Body of pancreas (tissue), 4 donors: ENCODE results near the gene HOXD12. TPM values are rescaled to one million over a fixed set of nuclear protein-coding genes. Genes with fewer than 3 reads are reported as not detected.

Source experiments
- ATAC-seq: fragments of 150-250 bp; one replicate; pipeline ENCODE4 v1.9.1; 2016
- DNase-seq, 4 donors: peaks; one replicate each; pipeline ENCODE4 v3.0.0-alpha.2; 2019
- H3K27ac ChIP-seq, 4 donors: fragments of 200-600 bp; sonication (generic); 1 replicate in 3 of 4; 2 replicates in 1 of 4; pipeline versions ENCODE4 v1.5.1 to v1.6.1; 2016 to 2019; ENCODE audit warnings: mild to moderate bottlenecking in 1 of 4, mixed read lengths in 1 of 4, moderate library complexity in 1 of 4
- H3K27me3 ChIP-seq, 2 donors: fragments of 200-600 bp; sonication (generic); one replicate each; pipeline ENCODE4 v1.6.0; 2016; ENCODE audit warnings: mild to moderate bottlenecking in 1 of 2
- H3K36me3 ChIP-seq, 2 donors: fragments of 200-600 bp; sonication (generic); replicated peaks in 1 of 2; 2 replicates each; pipeline ENCODE4 v1.5.1; 2016; ENCODE audit warnings: low read depth in 2 of 2; ENCODE audit not compliant: insufficient read depth in 1 of 2
- H3K4me1 ChIP-seq: fragments of 200-600 bp; sonication (generic); one replicate; pipeline ENCODE4 v1.6.0; 2016
- H3K4me3 ChIP-seq, 2 donors: fragments of 200-600 bp; sonication (generic); 1 replicate in 1 of 2; 2 replicates in 1 of 2; pipeline ENCODE4 v1.5.1; 2016 to 2019
- H3K9me3 ChIP-seq, 3 donors: fragments of 200-600 bp; sonication (generic); 1 replicate in 2 of 3; 2 replicates in 1 of 3; pipeline ENCODE4 v1.5.1; 2016
- CTCF ChIP-seq, 7 experiments: fragments of 450-650 bp in 4 of 7; fragments of 200-600 bp in 3 of 7; sonication (generic) in 3 of 7; IDR thresholded peaks; one replicate each; pipeline ENCODE4 v1.5.1; 2016 to 2019; ENCODE audit warnings: antibody characterized with exemption in 7 of 7
- POLR2A ChIP-seq, 3 donors: fragments of 450-650 bp; IDR thresholded peaks; one replicate each; pipeline ENCODE4 v1.6.1; 2016; ENCODE audit warnings: antibody characterized with exemption in 3 of 3, mild to moderate bottlenecking in 2 of 3
- WGBS, 2 donors: methylation state at CpG; one replicate each; pipeline ENCODE4 v1.1.5; 2017; 5-methylcytosine and 5-hydroxymethylcytosine counted together
- intact Hi-C: fragments of 100-400 bp; cut with DNase I; formaldehyde crosslinking; loops from one replicate; pipeline ENCODE4 v1.15.1; 2023
- total RNA-seq, 2 donors: library from RNA; depleted of rRNA; stranded (reverse); fragments of >200 nt; gene quantifications; one replicate each; pipeline ENCODE4 v1.1.0, GENCODE V29; 2016

Gene HOXD12
- total RNA-seq, 2 donors from 2014 or later = not detected

GRCh38 chr2:176101842-176102241 lies 2.2 kb downstream of the HOXD12 start:
- Histone ChIP-seq H3K36me3 (no peaks in the 10 kb centered on the region), H3K27ac (no peak overlapping the region), H3K27me3 (peaks cover 0 to 75% of the 10 kb centered on the region in 2 donors), H3K9me3 (no peaks in the 10 kb centered on the region), H3K4me3 (no peak overlapping the region), H3K4me1 (peaks cover 35% of the 10 kb centered on the region)
- WGBS, 2 donors = 42 to 47% methylated on average over 5 of the region's 5 CpGs
- intact Hi-C loops = no loop called here
- DNase-seq (no peak), ATAC-seq (no peak)
- TF ChIP-seq CTCF (IDR thresholded peaks at IDR 0.05) (no peak), POLR2A (IDR thresholded peaks at IDR 0.05) (no peak)

- WGBS, 2 donors = 13 to 19% methylated on average over 7 of the region's 7 CpGs
- no peak for TF ChIP-seq CTCF (IDR thresholded peaks at IDR 0.05)
- TF ChIP-seq POLR2A (IDR thresholded peaks at IDR 0.05) = no peak
- no peaks in the 10 kb centered on the region for H3K9me3 ChIP-seq
- no peak overlapping the region for H3K4me3 ChIP-seq
- DNase-seq (no peak), ATAC-seq (no peak)
- H3K4me1 ChIP-seq = peaks cover 34% of the 10 kb centered on the region
- H3K36me3 ChIP-seq = no peaks in the 10 kb centered on the region
- peaks cover 0 to 74% of the 10 kb centered on the region in 2 donors for H3K27me3 ChIP-seq
- no peak overlapping the region for H3K27ac ChIP-seq
- intact Hi-C loops = no loop called here
Measured at GRCh38 chr2:176102309-176102866, 2.8 kb downstream of the HOXD12 start.

GRCh38 chr2:176103194-176103593 lies 3.6 kb downstream of the HOXD12 start:
- Histone ChIP-seq H3K27ac (no peak overlapping the region), H3K27me3 (peaks cover 0 to 76% of the 10 kb centered on the region in 2 donors), H3K9me3 (no peaks in the 10 kb centered on the region), H3K4me1 (peaks cover 30% of the 10 kb centered on the region), H3K36me3 (no peaks in the 10 kb centered on the region), H3K4me3 (no peak overlapping the region)
- ATAC-seq (no peak), DNase-seq (no peak)
- TF ChIP-seq POLR2A (IDR thresholded peaks at IDR 0.05) (no peak), CTCF (IDR thresholded peaks at IDR 0.05) (no peak)
- WGBS, 2 donors = 38 to 45% methylated on average over 7 of the region's 7 CpGs
- intact Hi-C loops = no loop called here

GRCh38 chr2:176103742-176104315 lies 4.2 kb downstream of the HOXD12 start:
- no peak overlapping the region for H3K4me3 ChIP-seq
- peaks cover 0 to 71% of the 10 kb centered on the region in 2 donors for H3K27me3 ChIP-seq
- no peak for TF ChIP-seq POLR2A (IDR thresholded peaks at IDR 0.05)
- no peak for TF ChIP-seq CTCF (IDR thresholded peaks at IDR 0.05)
- WGBS, 2 donors = 4 to 5% methylated on average over 17 of the region's 17 CpGs
- H3K4me1 ChIP-seq = peaks cover 30% of the 10 kb centered on the region
- no peaks in the 10 kb centered on the region for H3K36me3 ChIP-seq
- DNase-seq (no peak), ATAC-seq (no peak)
- H3K9me3 ChIP-seq = no peaks in the 10 kb centered on the region
- intact Hi-C loops = no loop called here
- no peak overlapping the region for H3K27ac ChIP-seq
